ENCODE data around the gene TBC1D16. TPM values are rescaled to one million over a fixed set of nuclear protein-coding genes. Genes with fewer than 3 reads are reported as not detected.

TBC1D16 gene
- total and polyA plus RNA-seq, 10 of the 15 experiments (the other 5 are each of a cell fraction or from before 2014, with no cell fraction given) = 0.01 to 0.13 (median 0.06) TPM; not detected in 3

GRCh38 chr17:79945591-79946255 is 89.9 kb downstream of the TBC1D16 start (continued):
- TF ChIP-seq, protein P1, sequence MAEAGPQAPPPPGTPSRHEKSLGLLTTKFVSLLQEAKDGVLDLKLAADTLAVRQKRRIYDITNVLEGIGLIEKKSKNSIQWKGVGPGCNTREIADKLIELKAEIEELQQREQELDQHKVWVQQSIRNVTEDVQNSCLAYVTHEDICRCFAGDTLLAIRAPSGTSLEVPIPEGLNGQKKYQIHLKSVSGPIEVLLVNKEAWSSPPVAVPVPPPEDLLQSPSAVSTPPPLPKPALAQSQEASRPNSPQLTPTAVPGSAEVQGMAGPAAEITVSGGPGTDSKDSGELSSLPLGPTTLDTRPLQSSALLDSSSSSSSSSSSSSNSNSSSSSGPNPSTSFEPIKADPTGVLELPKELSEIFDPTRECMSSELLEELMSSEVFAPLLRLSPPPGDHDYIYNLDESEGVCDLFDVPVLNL (IDR thresholded peaks at IDR 0.05; ENCODE audit: low read depth, low read length) = no peak
- TF ChIP-seq NFXL1 (IDR thresholded peaks at IDR 0.05; ENCODE audit: borderline replicate concordance) (no peak), NR2C2 (IDR thresholded peaks at IDR 0.05; ENCODE audit: borderline replicate concordance, control insufficient read depth, insufficient read length, low read depth) (no peak)

DNA sequence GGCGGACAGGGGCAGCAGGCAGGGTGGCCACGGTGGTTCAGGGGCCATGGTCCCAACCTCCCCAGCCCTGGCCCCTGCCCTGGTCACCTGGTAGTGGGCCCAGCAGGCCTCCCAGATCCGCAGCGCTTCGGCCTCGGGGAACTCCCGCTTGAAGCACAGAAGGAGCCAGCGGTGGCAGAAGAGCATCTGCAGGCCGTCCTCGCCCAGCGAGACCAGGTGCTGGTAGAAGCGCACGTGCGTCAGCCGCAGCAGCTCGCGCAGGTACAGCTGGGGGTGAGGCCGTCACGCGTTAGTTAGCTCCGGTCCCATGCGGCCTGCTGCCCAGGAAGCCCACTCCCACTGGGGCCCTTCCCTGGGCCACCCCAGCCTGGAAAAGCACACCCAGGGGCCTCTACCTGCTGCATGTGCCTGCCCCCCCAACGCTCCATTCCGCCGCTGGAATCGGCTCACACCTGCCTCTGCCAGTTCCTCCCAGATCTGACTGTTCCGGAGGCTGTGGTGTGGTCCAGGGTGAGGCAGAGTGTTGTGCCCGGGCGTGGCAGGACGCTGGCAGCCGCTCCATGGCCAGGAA is 90.8 kb downstream of the TBC1D16 start:
- in situ Hi-C loops (cut with MboI) (no loop called here), intact Hi-C loops (cut with micrococcal nuclease; ENCODE audit: unreplicated experiment) (no loop called here)
- no peaks in the 10 kb centered on the region for H4K20me1 ChIP-seq (ENCODE audit: control insufficient read depth, insufficient read depth)
- 78% methylated on average over 31 of the region's 31 CpGs for WGBS (ENCODE audit: insufficient coverage, insufficient replicate concordance, low lambda C conversion rate, missing lambda C conversion rate)
- H2AFZ ChIP-seq (ENCODE audit: control insufficient read depth, low read depth, low read length) = no peak overlapping the region
- no TSS peak for BruUV-seq (replicated peaks)
- H3K27me3 ChIP-seq (replicated peaks in 1 of 2; ENCODE audit: control insufficient read depth in 2 of 2, insufficient read depth in 2 of 2, low read length in 1 of 2) = no peaks in the 10 kb centered on the region
- H3K4me3 ChIP-seq = no peak overlapping the region
- DNase-seq (ENCODE audit: low read depth, low spot score) (no peak), ATAC-seq (no peak), FAIRE-seq (no peak)
- no peak overlapping the region for H3K4me2 ChIP-seq (ENCODE audit: control insufficient read depth, insufficient read depth)
- H3K9me3 ChIP-seq (replicated peaks; ENCODE audit: control insufficient read depth, insufficient read depth, low read length) = no peaks in the 10 kb centered on the region
- CTCF ChIA-PET = no interaction called here
- RAD21 ChIA-PET (ENCODE audit: unreplicated experiment) = no interaction called here
- H3K79me2 ChIP-seq (ENCODE audit: control insufficient read depth, insufficient read depth, low read length) = no peaks in the 10 kb centered on the region
- POLR2A ChIA-PET = no interaction called here
- SMC1A ChIA-PET (ENCODE audit: uncharacterized antibody, unreplicated experiment) = no interaction called here
- H3K27ac ChIP-seq (ENCODE audit: control insufficient read depth, insufficient read depth) = no peak overlapping the region
- TF ChIP-seq ZNF217 (IDR thresholded peaks at IDR 0.05) (no peak), EZH2 (IDR thresholded peaks at IDR 0.05; ENCODE audit: borderline replicate concordance, control insufficient read depth, low read depth, low read length) (no peak), ZSCAN29 (IDR thresholded peaks at IDR 0.05) (no peak), STAT3 (IDR thresholded peaks at IDR 0.05; ENCODE audit: low read depth, low read length) (no peak), CHD1 (IDR thresholded peaks at IDR 0.05; ENCODE audit: low read depth, low read length) (no peak), BMI1 (IDR thresholded peaks at IDR 0.05; ENCODE audit: borderline replicate concordance) (no peak), SMAD1 (IDR thresholded peaks at IDR 0.05; ENCODE audit: low read depth, partially characterized antibody) (no peak), POLR2AphosphoS5 (IDR thresholded peaks at IDR 0.05; ENCODE audit: low read length) (no peak), SPI1 (IDR thresholded peaks at IDR 0.05; ENCODE audit: borderline replicate concordance, insufficient read depth, low read depth, low read length) (no peak), FOXM1 (IDR thresholded peaks at IDR 0.05; ENCODE audit: low read depth, low read length) (no peak), GATAD2B (conservative IDR thresholded peaks at IDR 0.05; ENCODE audit: low read depth) (no peak), TBL1XR1 (IDR thresholded peaks at IDR 0.05; ENCODE audit: low read depth, low read length) (no peak)
- TF ChIP-seq, protein P2, sequence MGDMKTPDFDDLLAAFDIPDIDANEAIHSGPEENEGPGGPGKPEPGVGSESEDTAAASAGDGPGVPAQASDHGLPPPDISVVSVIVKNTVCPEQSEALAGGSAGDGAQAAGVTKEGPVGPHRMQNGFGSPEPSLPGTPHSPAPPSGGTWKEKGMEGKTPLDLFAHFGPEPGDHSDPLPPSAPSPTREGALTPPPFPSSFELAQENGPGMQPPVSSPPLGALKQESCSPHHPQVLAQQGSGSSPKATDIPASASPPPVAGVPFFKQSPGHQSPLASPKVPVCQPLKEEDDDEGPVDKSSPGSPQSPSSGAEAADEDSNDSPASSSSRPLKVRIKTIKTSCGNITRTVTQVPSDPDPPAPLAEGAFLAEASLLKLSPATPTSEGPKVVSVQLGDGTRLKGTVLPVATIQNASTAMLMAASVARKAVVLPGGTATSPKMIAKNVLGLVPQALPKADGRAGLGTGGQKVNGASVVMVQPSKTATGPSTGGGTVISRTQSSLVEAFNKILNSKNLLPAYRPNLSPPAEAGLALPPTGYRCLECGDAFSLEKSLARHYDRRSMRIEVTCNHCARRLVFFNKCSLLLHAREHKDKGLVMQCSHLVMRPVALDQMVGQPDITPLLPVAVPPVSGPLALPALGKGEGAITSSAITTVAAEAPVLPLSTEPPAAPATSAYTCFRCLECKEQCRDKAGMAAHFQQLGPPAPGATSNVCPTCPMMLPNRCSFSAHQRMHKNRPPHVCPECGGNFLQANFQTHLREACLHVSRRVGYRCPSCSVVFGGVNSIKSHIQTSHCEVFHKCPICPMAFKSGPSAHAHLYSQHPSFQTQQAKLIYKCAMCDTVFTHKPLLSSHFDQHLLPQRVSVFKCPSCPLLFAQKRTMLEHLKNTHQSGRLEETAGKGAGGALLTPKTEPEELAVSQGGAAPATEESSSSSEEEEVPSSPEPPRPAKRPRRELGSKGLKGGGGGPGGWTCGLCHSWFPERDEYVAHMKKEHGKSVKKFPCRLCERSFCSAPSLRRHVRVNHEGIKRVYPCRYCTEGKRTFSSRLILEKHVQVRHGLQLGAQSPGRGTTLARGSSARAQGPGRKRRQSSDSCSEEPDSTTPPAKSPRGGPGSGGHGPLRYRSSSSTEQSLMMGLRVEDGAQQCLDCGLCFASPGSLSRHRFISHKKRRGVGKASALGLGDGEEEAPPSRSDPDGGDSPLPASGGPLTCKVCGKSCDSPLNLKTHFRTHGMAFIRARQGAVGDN (IDR thresholded peaks at IDR 0.05) = no peak
- no peaks in the 10 kb centered on the region for H3K36me3 ChIP-seq (ENCODE audit: control insufficient read depth in 2 of 2, insufficient read depth in 2 of 2, low read length in 1 of 2)
- H3K9ac ChIP-seq (ENCODE audit: control insufficient read depth, insufficient read depth, low read length) = no peak overlapping the region
- H3K4me1 ChIP-seq (ENCODE audit: control insufficient read depth, insufficient read depth, low read length) = no peaks in the 10 kb centered on the region

All from GM12878 (cell line).